Measurements from ENCODE around the gene GNG12.

GNG12 gene

DNA sequence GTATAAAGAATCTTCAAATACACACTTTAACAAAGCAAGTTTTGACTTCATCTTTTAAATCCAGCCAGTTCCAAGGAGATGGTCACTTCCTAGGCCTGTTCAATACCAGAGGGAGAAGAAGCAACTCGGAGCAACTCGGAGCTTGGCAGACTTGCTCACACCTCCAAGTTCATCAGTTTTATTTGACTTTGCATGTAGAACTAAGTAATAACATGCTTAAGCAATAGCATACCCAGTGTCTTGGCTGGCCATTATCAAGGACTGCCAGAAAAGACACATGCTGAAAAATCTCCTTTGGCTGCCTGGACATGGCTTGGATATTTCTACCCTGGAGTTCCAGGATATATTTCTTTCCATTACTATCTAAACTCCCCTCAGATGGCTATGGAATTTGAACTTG, 52.6 kb downstream of the GNG12 start:
- no peak for DNase-seq

DNA sequence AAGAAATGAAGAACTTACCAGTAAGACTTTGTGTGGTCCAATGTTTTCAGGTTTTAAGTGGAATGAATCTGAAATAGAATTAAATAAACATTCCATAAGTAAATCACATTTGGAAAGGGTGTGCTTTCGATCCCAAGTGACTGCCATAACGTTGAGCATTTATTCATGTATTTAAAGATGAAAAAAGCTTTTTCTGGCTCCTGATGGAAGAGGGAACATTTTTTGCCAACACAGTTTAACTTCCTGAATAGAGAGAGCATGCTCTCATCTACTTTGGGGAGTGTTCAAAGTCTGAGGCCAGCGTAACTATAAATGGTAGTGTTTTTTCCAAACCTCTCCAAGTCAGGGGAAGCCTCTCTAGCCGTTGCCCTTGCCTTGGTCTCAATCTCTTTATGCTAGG, 55.8 kb downstream of the GNG12 start:
- DNase-seq, result no peak

DNA sequence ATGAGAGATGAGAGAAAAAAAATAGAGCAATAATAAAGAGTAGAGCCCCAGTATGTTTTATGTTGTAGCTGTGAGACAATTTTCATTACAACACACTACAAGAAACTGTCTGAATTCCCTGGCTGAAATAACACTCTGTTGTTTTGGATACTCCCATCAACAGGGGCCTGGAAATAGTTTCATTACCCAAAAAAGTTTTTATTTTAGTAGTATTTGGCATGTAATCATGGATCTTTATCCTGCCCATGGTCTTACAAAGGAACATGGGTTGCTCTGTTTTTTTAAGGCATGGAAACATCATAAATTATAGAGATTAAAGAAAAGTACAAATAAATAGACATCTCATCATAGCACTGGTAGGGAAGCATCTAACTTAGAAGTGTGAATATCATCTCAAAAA, 56.3 kb downstream of the GNG12 start:
- DNase-seq, result no peak

DNA sequence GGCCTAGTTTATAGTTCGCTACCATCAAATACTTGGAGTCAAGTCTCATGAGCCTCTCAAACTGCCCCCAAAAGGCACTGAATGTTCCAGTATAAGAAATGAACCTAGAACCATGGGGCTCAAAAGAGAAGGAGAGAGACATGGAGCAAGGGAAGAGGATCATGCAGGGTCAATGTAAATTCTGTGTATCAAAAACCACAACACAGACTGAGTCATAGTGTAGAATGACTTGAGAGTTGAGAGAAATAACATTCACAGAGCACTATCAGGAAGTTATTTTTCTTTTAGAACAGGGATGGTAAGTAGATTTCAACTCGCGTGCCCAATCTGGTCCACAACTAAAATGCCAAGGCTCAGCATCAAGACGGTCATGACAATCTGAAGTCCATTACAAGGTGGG, 59.8 kb downstream of the GNG12 start:
- DNase-seq, result no peak

DNA sequence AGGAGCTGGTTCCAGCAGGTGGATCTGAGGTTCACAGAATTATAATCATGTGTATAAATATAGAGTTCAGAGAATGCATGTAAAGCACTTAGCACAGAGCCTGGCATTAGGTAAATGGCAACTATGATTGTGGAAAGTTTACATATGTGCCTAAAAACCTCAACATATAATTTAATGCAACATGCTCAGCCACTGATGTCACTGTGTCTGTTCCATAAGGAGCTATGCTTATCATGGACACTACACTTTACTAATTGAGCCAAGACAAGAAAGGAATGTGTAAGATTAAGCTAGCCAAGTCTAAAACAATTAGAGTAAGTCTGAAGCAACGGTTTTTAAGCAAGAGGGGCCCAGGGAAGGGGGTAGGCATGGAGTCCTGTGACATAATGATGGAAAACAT, 61.5 kb downstream of the GNG12 start:
- DNase-seq, result no peak

DNA sequence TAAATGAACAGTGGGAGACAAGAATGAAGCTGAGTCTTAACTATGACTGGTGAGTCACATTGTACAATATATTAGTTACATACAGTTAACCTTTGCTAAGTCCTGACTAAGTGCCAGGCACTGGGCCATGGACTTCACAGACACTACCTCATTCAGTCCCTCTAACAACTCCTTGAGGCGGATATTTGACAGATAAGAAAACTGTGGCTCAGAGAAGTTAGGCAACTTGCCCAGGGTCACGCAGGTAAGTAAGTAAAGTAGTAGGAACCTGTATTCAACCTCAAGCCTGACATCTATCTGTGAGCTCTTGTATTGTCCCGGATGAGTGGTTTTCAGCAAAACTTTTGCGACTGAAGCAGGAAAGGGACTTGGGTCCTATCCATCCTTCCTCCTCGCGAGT, 62.1 kb downstream of the GNG12 start:
- no peak for DNase-seq

DNA sequence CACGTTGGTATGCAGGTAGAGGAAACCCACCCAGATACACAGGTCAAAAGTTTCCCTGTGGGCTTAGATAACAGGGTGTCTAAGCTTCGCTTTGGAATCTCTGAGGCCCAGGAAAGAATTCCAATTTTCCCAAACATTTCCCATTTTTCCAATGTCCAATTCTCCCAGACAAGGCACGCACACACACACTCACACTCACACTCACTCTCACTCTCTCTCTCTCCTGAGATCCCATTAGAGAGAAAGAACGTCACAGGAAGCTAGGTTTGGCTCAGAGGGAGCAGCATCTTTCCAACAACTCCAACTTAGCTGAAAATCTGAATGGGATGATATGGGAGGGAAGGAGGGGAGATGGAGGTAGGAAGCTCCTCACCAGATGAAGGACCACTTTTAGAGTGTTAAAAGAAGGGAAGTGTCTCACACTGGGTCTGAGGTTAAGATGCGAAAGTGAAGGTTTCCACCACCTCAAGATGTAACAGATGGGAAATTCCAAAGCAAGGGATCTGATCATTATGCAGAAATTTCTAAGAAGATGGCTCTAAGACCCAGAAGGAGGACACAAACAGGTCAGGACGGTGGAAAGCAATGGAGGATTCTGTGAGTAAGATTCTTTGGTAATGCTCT, 63.5 kb downstream of the GNG12 start:
- DNase-seq, result no peak

DNA sequence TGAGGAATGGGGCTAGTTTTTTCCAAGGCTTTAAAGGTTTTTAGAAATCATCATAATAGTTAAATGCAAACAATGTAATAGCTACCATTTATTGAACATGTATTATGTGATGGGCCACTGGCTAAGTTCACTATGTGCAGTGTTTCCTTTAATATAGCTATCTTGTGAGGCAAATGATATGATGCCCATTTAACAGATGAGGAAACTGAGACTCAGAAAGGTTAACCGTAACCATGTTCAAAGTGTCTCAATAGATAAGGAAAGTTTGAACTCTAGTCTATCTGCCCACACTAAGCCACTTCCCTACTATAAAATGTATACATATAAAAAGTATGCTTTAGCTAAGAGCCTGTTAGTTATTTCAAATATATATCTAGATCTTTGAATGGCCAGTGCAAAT, 64.8 kb downstream of the GNG12 start:
- no peak for DNase-seq

DNA sequence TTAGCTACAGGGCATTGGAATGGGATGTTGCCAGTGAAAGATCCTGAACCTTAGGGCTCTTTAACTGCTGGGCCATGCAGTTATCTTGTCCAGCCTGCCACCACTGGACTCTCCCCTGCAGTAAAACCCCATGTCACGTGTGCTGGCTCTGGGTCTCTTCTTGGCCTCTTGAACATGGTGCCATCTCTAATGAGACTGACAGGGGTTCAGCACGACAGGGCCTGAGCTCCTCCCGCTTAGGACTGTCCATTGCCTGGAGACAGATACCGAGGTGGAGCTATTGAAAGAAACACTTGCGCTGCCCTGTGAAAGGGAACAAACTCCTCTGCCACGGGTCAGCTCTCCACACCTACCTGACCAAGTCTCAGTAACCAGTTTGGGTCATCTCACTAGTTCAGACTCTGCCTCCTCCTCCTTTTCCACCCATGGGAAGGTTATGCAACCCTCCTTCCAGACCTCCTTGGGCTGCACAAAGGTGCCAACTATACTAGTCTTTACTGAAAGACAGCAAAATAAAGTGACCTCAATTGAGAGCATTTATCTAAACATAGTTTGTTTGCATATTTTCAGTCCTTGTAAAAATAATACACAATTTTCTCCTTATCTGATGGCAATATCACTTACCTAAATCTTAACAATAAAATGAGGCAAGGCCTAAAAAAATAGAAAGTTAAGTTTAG, 66.0 kb downstream of the GNG12 start:
- no peak for DNase-seq

DNA sequence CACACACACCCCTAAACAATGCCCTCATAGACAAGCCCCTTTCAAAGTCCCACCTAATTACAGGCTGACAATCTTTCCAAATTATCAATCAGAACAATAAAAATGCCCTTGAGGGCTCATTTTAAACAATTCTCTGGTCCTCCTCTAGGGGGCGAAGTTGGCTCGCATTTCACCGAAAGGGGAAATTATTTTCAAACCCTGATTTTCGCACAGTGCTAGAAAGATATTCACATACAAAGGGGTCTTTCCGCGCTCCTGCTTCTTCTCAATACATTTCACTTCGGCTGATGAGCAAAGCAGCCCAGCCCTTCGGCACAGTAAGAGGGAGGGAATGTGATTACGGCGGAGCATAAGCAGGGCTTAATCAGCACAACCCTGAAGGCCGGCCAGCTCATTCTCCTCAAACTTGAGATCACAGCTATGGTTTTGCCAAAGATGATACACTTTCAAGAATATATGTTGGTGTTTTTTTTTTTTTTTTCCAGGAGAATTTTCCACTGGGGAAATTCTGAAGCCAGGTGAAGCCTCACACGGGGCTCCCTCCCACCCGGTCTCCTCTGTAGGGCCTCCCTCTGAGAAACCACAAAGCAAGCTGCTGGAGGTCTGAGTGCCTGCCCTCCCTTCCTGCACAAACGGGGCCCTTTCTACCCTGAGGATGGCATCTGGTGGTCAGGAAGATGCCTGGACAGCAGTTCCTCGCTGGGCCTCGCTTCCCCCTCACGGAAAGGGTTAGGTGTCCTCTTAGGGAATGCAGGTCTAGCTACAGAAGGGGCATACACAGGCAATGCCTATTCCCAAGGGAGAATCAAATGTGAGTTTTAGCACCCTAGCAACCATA, 66.9 kb downstream of the GNG12 start:
- peak; percentile 26 for DNase-seq

DNA sequence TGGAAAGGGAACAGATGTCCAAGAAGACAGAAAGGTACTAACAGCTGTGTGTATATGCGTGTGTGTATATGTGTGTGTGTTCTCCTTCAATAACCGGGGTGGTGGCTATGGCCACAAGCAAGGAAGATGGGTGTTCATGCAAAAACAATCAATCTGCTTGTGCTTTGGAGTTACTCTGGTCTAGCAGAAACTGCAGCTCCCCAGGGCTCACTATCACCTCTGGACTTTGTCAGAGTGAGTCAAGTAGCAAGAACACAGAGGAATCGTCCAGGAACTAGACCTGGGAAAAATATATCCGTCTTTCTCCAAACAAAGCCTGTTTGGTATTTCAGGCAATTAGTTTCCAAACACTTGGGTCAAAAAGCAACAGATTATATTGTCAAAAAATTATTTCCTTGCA, 68.6 kb downstream of the GNG12 start:
- DNase-seq, result peak; percentile 33

DNA sequence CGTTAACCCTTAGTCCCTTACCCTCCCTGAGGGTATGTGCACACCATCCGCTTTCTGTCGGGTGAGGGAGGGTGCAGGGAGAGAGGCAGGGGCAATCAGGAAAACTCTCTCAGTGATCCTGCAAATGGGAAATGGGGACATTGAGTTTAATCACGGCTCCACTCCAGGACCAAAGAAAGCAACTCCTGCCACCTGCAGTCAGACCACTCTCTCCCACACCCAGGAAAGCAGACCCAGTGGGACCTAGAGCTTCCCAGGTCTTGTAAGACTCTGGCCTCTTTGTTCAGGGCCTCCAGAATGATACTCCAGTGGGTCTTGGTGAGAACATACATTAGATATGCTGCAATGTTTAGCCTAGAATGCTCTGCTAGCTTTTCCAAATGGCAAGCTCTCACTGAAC, 71.5 kb downstream of the GNG12 start:
- no peak for DNase-seq

DNA sequence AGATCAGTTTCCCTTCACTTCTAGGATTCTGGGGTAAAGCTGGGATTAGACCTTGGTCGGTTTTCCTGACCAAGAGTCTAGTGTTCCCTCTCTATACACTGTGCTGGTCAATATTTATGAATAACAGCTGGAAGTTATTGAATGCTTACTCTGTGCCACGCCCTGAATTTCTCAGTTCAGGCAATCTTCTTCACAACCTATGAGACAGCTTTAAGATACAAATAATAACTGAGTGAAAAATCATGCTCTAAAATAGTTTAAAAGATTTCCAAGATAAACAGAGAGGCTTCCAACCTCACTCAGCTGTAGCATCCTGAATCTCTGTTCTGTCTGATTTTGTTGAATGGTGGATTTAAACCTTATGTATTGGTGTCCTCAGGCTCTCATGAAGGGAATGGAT, 72.2 kb downstream of the GNG12 start:
- no peak for DNase-seq

DNA sequence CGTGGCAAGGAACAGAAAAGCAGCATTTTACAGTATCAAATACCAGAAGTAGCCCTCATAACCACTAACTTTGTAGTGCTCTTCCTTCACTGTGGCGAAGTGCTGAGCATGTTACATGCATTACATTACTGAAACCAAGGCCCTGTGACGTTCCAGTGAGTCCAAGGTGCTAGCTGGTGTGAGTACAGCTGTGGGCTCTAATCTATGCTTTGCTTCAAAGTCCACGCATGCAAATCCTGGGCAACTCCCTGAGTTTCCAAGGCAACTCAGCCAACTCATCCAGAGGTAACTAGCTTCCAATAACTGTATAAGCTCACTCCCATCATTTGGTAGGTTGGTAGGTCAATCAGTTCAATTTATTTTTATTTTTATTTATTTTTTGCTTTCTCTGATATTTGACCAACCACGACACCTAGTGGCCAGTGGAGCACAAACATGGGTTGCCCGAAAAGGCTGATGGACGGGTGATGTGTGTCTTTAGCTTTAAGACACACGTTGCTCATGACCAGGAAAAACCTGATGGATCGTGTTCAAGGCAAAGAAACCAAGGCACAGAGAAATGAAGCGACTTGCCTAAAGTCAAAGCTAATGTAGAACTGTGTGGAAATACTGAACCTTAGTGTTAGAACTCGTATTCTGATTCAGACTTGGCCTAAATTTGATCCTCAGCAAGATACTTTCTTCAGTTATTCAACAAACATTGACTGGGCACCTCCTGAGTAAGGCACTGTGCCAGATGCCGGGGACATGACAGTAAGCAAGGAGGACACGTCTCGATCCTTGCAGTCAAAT, 73.0 kb downstream of the GNG12 start:
- peak; percentile 51 for DNase-seq

DNA sequence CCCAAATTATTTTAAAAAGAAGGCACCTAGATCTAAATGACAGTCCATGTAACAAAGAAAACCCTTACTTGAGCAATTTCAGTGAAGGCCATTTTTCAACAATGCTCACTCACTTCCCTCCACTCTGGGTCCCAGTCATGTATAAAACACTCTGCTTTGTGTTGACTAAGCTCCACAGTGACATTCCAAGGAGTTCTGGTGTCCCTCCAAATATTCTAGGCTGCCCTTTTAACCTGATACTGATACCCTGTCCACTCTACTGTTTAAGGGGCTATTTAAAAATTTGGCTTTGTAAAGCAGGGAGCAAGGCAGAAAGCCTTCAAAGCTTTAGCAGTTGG, 73.6 kb downstream of the GNG12 start:
- peak; percentile 23 for DNase-seq

DNA sequence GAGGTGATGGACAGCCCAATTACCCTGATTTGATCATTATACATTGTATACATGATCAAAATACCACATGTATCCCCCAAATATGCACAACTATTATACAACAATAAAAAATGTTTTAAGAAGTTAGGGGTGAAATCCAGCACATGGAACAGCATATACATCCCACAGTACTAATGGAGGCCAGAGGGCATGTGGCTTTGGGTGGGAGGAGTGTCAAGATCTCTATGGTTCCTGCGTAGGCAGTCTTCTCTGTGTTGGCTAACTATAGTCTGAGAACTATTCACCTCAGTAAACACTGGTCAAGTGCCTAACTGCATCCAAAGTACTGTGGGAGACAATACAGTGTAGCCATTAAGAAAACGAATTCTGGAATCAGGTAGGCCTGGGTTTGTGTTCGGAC, 74.2 kb downstream of the GNG12 start:
- DNase-seq, result no peak

DNA sequence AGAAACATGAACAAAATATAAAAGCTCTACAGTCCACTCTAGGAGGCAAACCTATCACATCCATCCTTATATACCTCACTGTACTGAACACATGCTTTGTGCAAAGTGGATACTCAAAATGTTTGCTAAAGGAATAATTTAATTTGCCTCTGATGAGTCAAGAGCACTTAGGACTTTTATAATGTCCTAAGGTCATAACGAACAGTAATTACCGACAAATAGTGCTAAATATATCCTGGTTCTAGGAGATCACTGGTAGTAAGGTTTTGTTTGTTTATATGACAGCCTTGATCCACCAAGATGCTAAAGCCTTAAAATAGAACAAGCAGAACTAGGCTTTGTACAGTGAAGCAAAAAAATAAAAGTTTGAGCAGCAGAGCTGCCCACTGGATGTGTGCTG, 77.6 kb downstream of the GNG12 start:
- DNase-seq, result no peak

DNA sequence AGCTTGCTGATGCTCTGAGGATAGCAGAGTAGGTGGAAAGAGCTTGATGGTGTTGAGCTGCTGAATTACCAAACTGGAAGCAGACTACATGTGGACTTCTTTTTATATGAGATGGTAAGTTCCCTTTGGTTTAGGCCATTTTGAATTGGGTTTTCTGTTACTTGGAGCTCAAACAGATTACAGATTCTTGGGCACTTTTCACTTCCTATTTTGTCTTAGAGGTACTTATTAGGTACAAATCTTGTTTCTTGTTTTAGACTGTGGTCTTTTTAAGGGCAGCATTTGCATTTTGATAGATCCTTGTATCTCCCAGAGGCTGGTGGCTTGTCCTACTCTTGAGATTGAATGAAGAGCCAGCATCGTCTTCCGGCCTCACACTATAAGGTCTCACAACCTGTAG, 78.1 kb downstream of the GNG12 start:
- no peak for DNase-seq

DNA sequence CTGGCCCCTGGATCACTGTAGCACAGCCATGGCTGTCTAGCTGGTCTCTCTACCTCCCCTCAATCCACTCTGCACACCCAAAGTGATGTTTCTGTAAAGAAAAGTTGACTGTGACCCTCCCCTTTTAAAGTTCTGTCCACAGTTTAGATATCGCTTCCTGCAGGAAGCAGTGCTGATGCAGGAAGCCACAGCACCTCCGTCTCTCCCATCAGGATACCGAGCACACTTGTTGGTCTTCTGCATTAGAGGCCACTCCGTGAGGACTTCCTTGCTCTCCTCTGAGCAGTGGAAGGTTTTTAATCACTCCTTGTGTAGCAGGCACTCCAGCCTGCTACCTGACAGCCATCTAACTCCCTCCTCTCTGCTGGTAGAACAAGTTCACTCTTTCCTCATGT, 78.7 kb downstream of the GNG12 start:
- DNase-seq, result no peak

DNA sequence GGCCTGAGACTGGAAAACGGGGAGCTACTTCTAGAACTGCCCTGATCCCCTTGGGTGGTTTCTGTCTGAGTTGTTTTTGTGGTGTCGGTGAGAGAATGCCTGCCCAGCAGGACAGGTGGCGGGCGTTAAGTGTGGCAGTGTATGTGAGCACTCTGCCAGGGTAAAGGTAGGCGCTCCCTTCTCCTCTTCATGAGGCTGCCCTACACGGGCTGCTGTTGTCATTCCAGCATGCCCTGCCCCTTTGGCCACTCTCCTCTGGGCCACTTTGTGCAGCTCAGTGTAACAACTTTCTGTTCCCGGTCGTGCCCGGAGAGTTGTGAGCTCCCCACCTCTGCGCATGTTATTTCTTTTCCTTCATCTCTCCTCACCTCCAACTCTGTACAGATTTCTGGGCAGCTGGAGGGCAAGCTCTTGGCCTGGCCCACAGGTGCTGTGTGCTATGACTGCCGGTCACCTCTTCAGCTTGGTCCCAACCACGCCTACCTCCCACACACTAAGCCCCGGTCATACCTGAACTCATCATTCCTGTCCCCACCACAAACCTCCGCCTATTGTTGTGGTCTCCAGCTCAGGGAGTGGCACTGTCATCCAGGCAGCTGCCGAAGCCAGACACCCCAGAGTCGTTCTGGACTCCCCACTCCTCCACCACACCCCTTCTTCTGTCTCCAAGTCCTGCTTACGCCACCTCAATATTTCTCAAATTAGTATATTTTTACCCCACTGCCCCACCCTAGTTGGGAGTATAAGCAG, 79.3 kb downstream of the GNG12 start:
- DNase-seq, result no peak

DNA sequence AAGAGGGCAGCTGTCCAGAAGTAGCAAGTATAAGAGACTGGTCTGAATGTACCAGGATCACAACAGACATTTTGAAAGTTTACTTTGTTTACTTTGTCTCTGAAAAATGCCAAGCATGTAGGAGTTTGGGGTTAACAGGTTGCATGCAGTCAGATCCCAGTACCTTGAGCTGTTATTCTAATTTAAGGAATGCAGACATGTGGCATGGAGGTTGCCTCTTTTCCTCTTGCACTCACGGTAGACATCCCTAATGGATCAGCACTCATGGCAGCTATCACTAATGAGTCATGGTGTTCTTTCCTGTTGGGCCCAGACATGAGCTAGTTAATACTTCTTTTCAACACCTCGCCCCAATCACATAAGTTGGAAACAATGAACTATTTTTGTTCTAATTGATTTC, 81.0 kb downstream of the GNG12 start:
- DNase-seq, result no peak

DNA sequence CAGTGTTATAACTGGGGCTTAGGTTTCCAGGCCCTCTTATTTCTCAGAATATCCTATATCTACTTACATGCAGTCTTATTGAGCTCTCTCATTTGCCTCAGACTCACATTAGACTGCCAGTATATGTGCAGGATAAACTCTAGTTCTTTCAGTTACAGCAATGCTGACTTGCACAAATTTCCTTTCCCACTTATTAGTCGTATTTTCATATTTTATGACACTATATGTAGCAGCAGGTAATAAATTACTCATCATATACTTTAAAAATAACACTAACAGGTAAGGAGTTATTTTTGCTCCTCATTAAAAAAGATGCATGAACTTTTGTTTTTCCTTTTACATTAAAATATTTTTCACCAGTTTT, 82.6 kb downstream of the GNG12 start:
- DNase-seq, result no peak
